Endothelial cell of hepatic sinusoid (primary cell): Measurements from ENCODE around the gene ATAD1.
"Not testable (repeated sequence)": the region's sequence is repeated elsewhere in the genome, so short reads cannot be mapped to it uniquely, and the experiment has no call there.

Source experiments
- in situ Hi-C: cut with HindIII; loops from 2 replicates; pipeline ENCODE4 v1.10.0; 2017; ENCODE audit warnings: low sequenced_read_pairs

ATAD1 gene

GRCh38 chr10:87760195-87760905 is 57.7 kb downstream of the ATAD1 start:
- in situ Hi-C loops = no loop called here

- in situ Hi-C loops = loop anchor here (5.0 kb wide), 1 partner anchor 33 kb away; no protein-coding TSS in a partner anchor
Measured at GRCh38 chr10:87759551-87759950, 58.5 kb downstream of the ATAD1 start.

- in situ Hi-C loops = loop anchor here (5.0 kb wide), 1 partner anchor 35 kb away; no protein-coding TSS in a partner anchor
Measured at GRCh38 chr10:87757685-87758084, 60.3 kb downstream of the ATAD1 start.

GRCh38 chr10:87753995-87754866 is 63.8 kb downstream of the ATAD1 start:
- in situ Hi-C loops = no loop called here

- in situ Hi-C loops = no loop called here
Measured at GRCh38 chr10:87752566-87752965, 65.5 kb downstream of the ATAD1 start.

- in situ Hi-C loops = no loop called here
Measured at GRCh38 chr10:87751274-87751673, 66.8 kb downstream of the ATAD1 start.

GRCh38 chr10:87750817-87751216 is 67.2 kb downstream of the ATAD1 start:
- in situ Hi-C loops = no loop called here

GRCh38 chr10:87750001-87750671 is 67.9 kb downstream of the ATAD1 start:
- in situ Hi-C loops = no loop called here

GRCh38 chr10:87748244-87748643 is 69.8 kb downstream of the ATAD1 start:
- in situ Hi-C loops = not testable (repeated sequence)

- in situ Hi-C loops = no loop called here
Measured at GRCh38 chr10:87746911-87747310, 71.1 kb downstream of the ATAD1 start.

GRCh38 chr10:87744606-87745005 is 73.4 kb downstream of the ATAD1 start:
- in situ Hi-C loops = no loop called here

GRCh38 chr10:87742992-87743610 is 74.9 kb downstream of the ATAD1 start:
- in situ Hi-C loops = not testable (repeated sequence)

- in situ Hi-C loops = no loop called here
Measured at GRCh38 chr10:87740254-87740655, 77.8 kb downstream of the ATAD1 start.

- in situ Hi-C loops = no loop called here
Measured at GRCh38 chr10:87739703-87740102, 78.3 kb downstream of the ATAD1 start.

GRCh38 chr10:87738253-87738652 is 79.8 kb downstream of the ATAD1 start:
- in situ Hi-C loops = not testable (repeated sequence)

GRCh38 chr10:87734987-87735827 is 82.8 kb downstream of the ATAD1 start:
- in situ Hi-C loops = loop anchor here (5.0 kb wide), 1 partner anchor 73 kb away; no protein-coding TSS in a partner anchor

GRCh38 chr10:87733081-87733480 is 84.9 kb downstream of the ATAD1 start:
- in situ Hi-C loops = loop anchor here (5.0 kb wide), 1 partner anchor 71 kb away; no protein-coding TSS in a partner anchor

- in situ Hi-C loops = loop anchor here (5.0 kb wide), 1 partner anchor 68 kb away; no protein-coding TSS in a partner anchor
Measured at GRCh38 chr10:87729940-87730339, 88.1 kb downstream of the ATAD1 start.

- in situ Hi-C loops = loop anchor here (5.0 kb wide), 1 partner anchor 97 kb away; no protein-coding TSS in a partner anchor
Measured at GRCh38 chr10:87724789-87725188, 93.2 kb downstream of the ATAD1 start.

GRCh38 chr10:87723500-87723899 is 94.5 kb downstream of the ATAD1 start:
- in situ Hi-C loops = loop anchor here (5.0 kb wide), 1 partner anchor 96 kb away; no protein-coding TSS in a partner anchor
